K562 (cell line): ENCODE measurements around the gene C13orf46. TPM values are rescaled to one million over a fixed set of nuclear protein-coding genes. Genes with fewer than 3 reads are reported as not detected.

Experiments
- ATAC-seq: fragments of 200-7000 bp; cut with Tn5 transposase; 3 replicates; pipeline ENCODE4 v1.9.1; 2020; ENCODE audit warnings: moderate library complexity
- BruUV-seq: library from RNA; stranded (reverse); fragments of 400-500 nt; replicated peaks from 2 replicates; lab custom pipeline; 2021; lab: Mats Ljungman, UMichigan
- CTCF ChIA-PET: fragments of 300-600 bp; formaldehyde crosslinking; extraction: SDS; loops from one replicate; lab custom pipeline; 2021; ENCODE audit warnings: low intra/inter-chr PET ratio; lab: Yijun Ruan, JAX
- POLR2A ChIA-PET: fragments of 300-600, 350-650 bp; sonication (Branson Sonifier 250); formaldehyde crosslinking; extraction: SDS; loops from one replicate; lab custom pipeline; 2021; ENCODE audit warnings: antibody characterized with exemption, inconsistent platforms; lab: Yijun Ruan, JAX
- DNase-seq, 4 experiments: peaks; one replicate each; pipeline versions ENCODE4 v3.0.0 to v3.0.0-alpha.2; 2011 to 2018; ENCODE audit warnings: low spot score in 3 of 4, mixed read lengths in 3 of 4; ENCODE audit errors: extremely low read depth in 1 of 4
- FAIRE-seq: peaks from 2 replicates; lab custom pipeline; 2011; peaks lifted over from hg19 to GRCh38; lab: Jason Lieb, UNC
- H2AFZ ChIP-seq: 2 replicates; pipeline ENCODE4 v1.6.0; 2011; ENCODE audit warnings: low read depth, low read length, control low read depth, inconsistent platforms
- H3K27ac ChIP-seq: fragments of 200-600 bp; 3 replicates; pipeline ENCODE4 v1.8.0; 2011; ENCODE audit warnings: low read depth, mild to moderate bottlenecking, control low read depth, inconsistent platforms, low read length, moderate library complexity, mixed read lengths; ENCODE audit errors: extremely low read depth
- H3K27me3 ChIP-seq, 2 experiments: fragments of 300-600 bp in 1 of 2; 2 replicates in 1 of 2; 3 replicates in 1 of 2; pipeline versions ENCODE4 v1.6.0 to v1.8.0; 2011; ENCODE audit warnings: inconsistent platforms in 2 of 2, low read length in 2 of 2, mild to moderate bottlenecking in 1 of 2, mixed read lengths in 1 of 2, moderate library complexity in 1 of 2; ENCODE audit not compliant: control insufficient read depth in 2 of 2, insufficient read depth in 2 of 2
- H3K36me3 ChIP-seq: fragments of 300-600 bp; 3 replicates; pipeline ENCODE4 v1.8.0; 2011; ENCODE audit warnings: mild to moderate bottlenecking, low read length, inconsistent platforms; ENCODE audit not compliant: control insufficient read depth, insufficient read depth
- H3K4me1 ChIP-seq, 2 experiments: fragments of 200-600 bp in 1 of 2; replicated peaks in 1 of 2; 2 replicates in 1 of 2; 3 replicates in 1 of 2; pipeline versions ENCODE4 v1.5.1 to v1.8.0; 2011; ENCODE audit warnings: inconsistent platforms in 2 of 2, low read length in 2 of 2, mild to moderate bottlenecking in 1 of 2, mixed read lengths in 1 of 2, moderate library complexity in 1 of 2; ENCODE audit not compliant: control insufficient read depth in 2 of 2, insufficient read depth in 2 of 2
- H3K4me2 ChIP-seq: 2 replicates; pipeline ENCODE4 v1.6.1; 2011; ENCODE audit warnings: low read length, control low read depth, inconsistent platforms, mixed read lengths; ENCODE audit not compliant: insufficient read depth
- H3K4me3 ChIP-seq: fragments of 200-600 bp; sonication (generic), shearing (Covaris generic); 2 replicates; pipeline ENCODE4 v1.5.1; 2016; ENCODE audit warnings: control low read depth, inconsistent platforms
- H3K79me2 ChIP-seq: fragments of 200-600 bp; 3 replicates; pipeline ENCODE4 v1.8.0; 2011; ENCODE audit warnings: low read length, inconsistent platforms; ENCODE audit not compliant: control insufficient read depth, insufficient read depth
- H3K9ac ChIP-seq, 2 experiments: 2 replicates each; pipeline versions ENCODE4 v1.6.0 to v1.6.1; 2011; ENCODE audit warnings: low read depth in 2 of 2, low read length in 2 of 2, control low read depth in 1 of 2, inconsistent platforms in 1 of 2, mild to moderate bottlenecking in 1 of 2, mixed read lengths in 1 of 2; ENCODE audit not compliant: insufficient read depth in 1 of 2
- H3K9me1 ChIP-seq: one replicate; pipeline ENCODE4 v1.6.0; 2011; ENCODE audit warnings: inconsistent platforms, mild to moderate bottlenecking, low read length, moderate library complexity; ENCODE audit not compliant: control insufficient read depth, insufficient read depth
- H3K9me3 ChIP-seq: replicated peaks from 2 replicates; pipeline ENCODE4 v1.5.1; 2011; ENCODE audit warnings: low read depth, low read length, inconsistent platforms; ENCODE audit not compliant: control insufficient read depth, insufficient read depth
- H4K20me1 ChIP-seq: replicated peaks from 2 replicates; pipeline ENCODE4 v1.6.1; 2011; ENCODE audit warnings: low read length, inconsistent platforms, mixed read lengths; ENCODE audit not compliant: control insufficient read depth, insufficient read depth
- CSDE1 ChIP-seq, 2 experiments: fragments of 450-650 bp; IDR thresholded peaks; 2 replicates each; pipeline ENCODE4 v1.6.1; 2016; ENCODE audit warnings: mild to moderate bottlenecking in 1 of 2
- MAFF ChIP-seq: IDR thresholded peaks from 2 replicates; pipeline ENCODE4 v1.6.1; 2012; ENCODE audit warnings: low read length, improper control_type of control experiment
- NFIX ChIP-seq: fragments of 250-450 bp; sonication (Bioruptor Pico); IDR thresholded peaks from 2 replicates; pipeline ENCODE4 v1.4.0; 2020; ENCODE audit warnings: low read depth, mild to moderate bottlenecking, moderate library complexity
- POLR2AphosphoS2 ChIP-seq: IDR thresholded peaks from 2 replicates; pipeline ENCODE4 v1.6.1; 2012; ENCODE audit warnings: low read length, improper control_type of control experiment
- POLR2G ChIP-seq: fragments of 200-400 bp; formaldehyde crosslinking; IDR thresholded peaks from 2 replicates; pipeline ENCODE4 v1.6.1; 2017; ENCODE audit warnings: low read depth, mild to moderate bottlenecking, antibody characterized with exemption, low read length, moderate library complexity
- TRIM28 ChIP-seq: fragments of 450-650 bp; IDR thresholded peaks from 2 replicates; pipeline ENCODE4 v1.6.1; 2017
- WGBS: fragments of 100-300 bp; shearing (Covaris generic); methylation state at CpG from one replicate; pipeline ENCODE4 v1.1.6; 2016; ENCODE audit warnings: low coverage, mixed read lengths; ENCODE audit not compliant: insufficient coverage; ENCODE audit errors: missing lambda C conversion rate; 5-methylcytosine and 5-hydroxymethylcytosine counted together
- in situ Hi-C: fragments of 300-500 bp; cut with MboI; formaldehyde crosslinking; loops from 4 replicates; pipeline ENCODE4 v1.15.0; 2018; ENCODE audit warnings: inconsistent platforms, mixed read lengths
- intact Hi-C: fragments of 100-400 bp; cut with micrococcal nuclease; formaldehyde crosslinking; loops from 2 replicates; pipeline ENCODE4 v1.14.2; 2022
- polyA plus RNA-seq, 8 experiments: library from polyadenylated mRNA; depleted of rRNA in 4 of 8; stranded (reverse) in 5 of 8; unstranded in 3 of 8; fragments of >200 nt; fragmentation: Nextera tagmentation in 2 of 8; fragmentation: Illumina TruSeq in 1 of 8; extraction: Ambion mirVana in 2 of 8; extraction: Trizol in 1 of 8; gene quantifications; 2 replicates each; pipeline versions ENCODE4 v1.2.1 to v1.2.3, GENCODE V29; 2011 to 2014; ENCODE audit warnings: inconsistent platforms in 1 of 8, missing spikeins in 1 of 8
- total RNA-seq, 7 experiments: library from RNA; depleted of rRNA in 6 of 7; stranded (reverse); fragments of >200 nt in 6 of 7; fragmentation: Illumina TruSeq in 2 of 7; extraction: Trizol in 2 of 7; gene quantifications; 2 replicates each; pipeline versions ENCODE4 v1.2.1 to v1.2.3, GENCODE V29; 2011 to 2021; ENCODE audit warnings: low replicate concordance in 1 of 7

Gene C13orf46
- total and polyA plus RNA-seq, 9 of the 15 experiments (the other 6 are each of a cell fraction or from before 2014, with no cell fraction given), result 0.04 to 0.24 (median 0.05) TPM; not detected in 4

DNA sequence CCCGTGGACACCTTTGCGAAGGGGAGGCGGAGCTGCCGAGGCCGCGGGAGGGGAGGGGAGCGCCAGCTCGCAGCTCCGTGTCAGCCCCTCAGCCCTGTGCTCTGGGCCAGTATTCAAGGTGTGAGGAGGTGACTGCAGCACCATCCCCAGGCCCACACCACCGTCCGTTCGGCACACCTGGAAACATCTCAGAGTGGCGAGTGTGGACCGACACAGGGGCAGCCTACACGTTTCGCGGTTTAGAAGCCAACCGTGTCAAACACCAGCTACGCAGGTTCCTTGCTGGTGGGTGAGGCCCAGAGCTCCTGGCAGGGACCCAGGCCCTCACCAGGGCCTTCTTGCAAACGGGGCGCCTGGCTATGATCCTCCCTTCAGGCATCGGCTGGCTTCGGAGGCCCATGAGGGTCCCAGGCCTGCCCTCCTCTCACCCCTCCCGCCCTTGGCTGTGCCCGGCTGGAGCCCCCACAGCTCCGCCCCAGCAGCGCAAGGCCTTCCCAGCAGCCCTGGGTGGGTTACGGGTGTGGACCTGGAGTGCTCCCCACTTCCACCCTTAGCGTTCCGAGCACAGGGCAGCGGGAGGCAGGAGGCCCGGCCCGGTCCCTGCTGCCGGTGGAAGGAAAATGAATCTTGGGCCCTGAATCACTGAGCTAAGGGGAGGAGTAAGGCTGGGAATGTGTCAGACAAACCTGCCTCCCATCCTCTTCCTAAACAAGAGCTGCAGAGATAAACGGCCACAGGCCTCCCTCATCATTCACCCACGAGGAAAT is 1.2 kb downstream of the C13orf46 start:
- Histone ChIP-seq H3K27me3 (no peaks in the 10 kb centered on the region), H3K4me1 (no peaks in the 10 kb centered on the region), H3K4me2 (no peak overlapping the region), H3K79me2 (no peaks in the 10 kb centered on the region), H4K20me1 (no peaks in the 10 kb centered on the region), H2AFZ (no peak overlapping the region), H3K36me3 (peaks cover 6% of the 10 kb centered on the region; the same call in 1 of the 3 replicates), H3K4me3 (no peak overlapping the region), H3K9ac (no peak overlapping the region), H3K9me1 (no peaks in the 10 kb centered on the region), H3K9me3 (no peaks in the 10 kb centered on the region), H3K27ac (no peak overlapping the region)
- intact Hi-C loops, result no loop called here
- ChIA-PET CTCF (no interaction called here), POLR2A (no interaction called here)
- no peak for DNase-seq
- TF ChIP-seq TRIM28 (no peak), POLR2G (peak; percentile 37; the same call in 1 of the 2 replicates), CSDE1 (IDR thresholded peaks at IDR 0.05) (no peak), POLR2AphosphoS2 (no peak), NFIX (CRISPR knock-in tag) (no peak), MAFF (no peak)
- FAIRE-seq, result no peak
- in situ Hi-C loops, result no loop called here
- ATAC-seq, result no peak
- 68% methylated on average over 5 of the region's 36 CpGs for WGBS
- BruUV-seq, result no TSS peak
